SU-DHL-6 (cell line): ENCODE results near the gene NPHP4.

Source experiments
- H2AFZ ChIP-seq: fragments of 200-600 bp; sonication (generic); 2 replicates; pipeline ENCODE4 v1.6.1; 2014; ENCODE audit warnings: low read depth, mild to moderate bottlenecking, moderate library complexity, mixed read lengths, antibody characterized with exemption, low read length; ENCODE audit not compliant: severe bottlenecking
- H3F3A ChIP-seq: fragments of 200-600 bp; shearing (Covaris generic); 2 replicates; pipeline ENCODE4 v1.6.0; 2016; ENCODE audit warnings: antibody characterized with exemption, mild to moderate bottlenecking; ENCODE audit not compliant: insufficient read depth
- H3K27ac ChIP-seq: fragments of 200-600 bp; sonication (generic); 2 replicates; pipeline ENCODE4 v1.5.1; 2016; ENCODE audit warnings: low read depth, mild to moderate bottlenecking, low read length, moderate library complexity, mixed read lengths
- H3K27me3 ChIP-seq: fragments of 200-600 bp; sonication (generic), shearing (Covaris generic); 2 replicates; pipeline ENCODE4 v1.6.0; 2014; ENCODE audit warnings: mild to moderate bottlenecking, low read length
- H3K36me3 ChIP-seq: fragments of 200-600 bp; sonication (generic); 2 replicates; pipeline ENCODE4 v1.6.1; 2014; ENCODE audit warnings: mild to moderate bottlenecking, low read length, mixed read lengths
- H3K4me2 ChIP-seq: fragments of 300-600, 200-600 bp; shearing (Covaris generic), sonication (generic); 2 replicates; pipeline ENCODE4 v1.6.0; 2014; ENCODE audit warnings: low read length, low read depth, mild to moderate bottlenecking; ENCODE audit not compliant: poor library complexity, severe bottlenecking
- H3K4me3 ChIP-seq: fragments of 200-600 bp; sonication (generic); 2 replicates; pipeline ENCODE4 v1.5.1; 2014; ENCODE audit warnings: antibody characterized with exemption, low read length, mild to moderate bottlenecking, mixed read lengths; ENCODE audit not compliant: insufficient read depth, poor library complexity, severe bottlenecking
- H3K79me2 ChIP-seq: fragments of 200-600 bp; sonication (generic); 2 replicates; pipeline ENCODE4 v1.6.1; 2014; ENCODE audit warnings: mild to moderate bottlenecking, low read length, moderate library complexity; ENCODE audit not compliant: insufficient read depth
- H3K9ac ChIP-seq: fragments of 200-600 bp; sonication (generic); 2 replicates; pipeline ENCODE4 v1.7.0; 2014; ENCODE audit warnings: mild to moderate bottlenecking, low read length
- H3K9me2 ChIP-seq: fragments of 200-600 bp; sonication (generic); replicated peaks from 2 replicates; pipeline ENCODE4 v1.6.1; 2014; ENCODE audit warnings: low read length; ENCODE audit not compliant: insufficient read depth
- H3K9me3 ChIP-seq: fragments of 200-600 bp; sonication (generic); 2 replicates; pipeline ENCODE4 v1.6.1; 2014; ENCODE audit warnings: low read length, mixed read lengths; ENCODE audit not compliant: insufficient read depth
- H4K20me1 ChIP-seq: fragments of 200-600 bp; sonication (generic); 2 replicates; pipeline ENCODE4 v1.6.1; 2014; ENCODE audit warnings: low read depth, mild to moderate bottlenecking, antibody characterized with exemption, low read length, moderate library complexity, mixed read lengths
- CTCF ChIP-seq: fragments of 200-600 bp; sonication (generic); IDR thresholded peaks from one replicate; pipeline ENCODE4 v1.5.1; 2017; ENCODE audit warnings: antibody characterized with exemption, mild to moderate bottlenecking, low read length, moderate library complexity; ENCODE audit not compliant: insufficient read depth, poor library complexity, severe bottlenecking
- EZH2phosphoT487 ChIP-seq: fragments of 200-600 bp; sonication (generic), shearing (Covaris generic); conservative IDR thresholded peaks from 2 replicates; pipeline ENCODE4 v1.6.1; 2018; ENCODE audit warnings: mild to moderate bottlenecking, antibody characterized with exemption, low read length, moderate library complexity, mixed read lengths

Gene NPHP4

GRCh38 chr1:5921671-5922070 lies 70.6 kb downstream of the NPHP4 start:
- H4K20me1 ChIP-seq = no peaks in the 10 kb centered on the region
- H3K79me2 ChIP-seq = no peaks in the 10 kb centered on the region
- no peaks in the 10 kb centered on the region for H3F3A ChIP-seq
- H3K9ac ChIP-seq = no peak overlapping the region
- H3K9me3 ChIP-seq = no peaks in the 10 kb centered on the region
- no peaks in the 10 kb centered on the region for H3K9me2 ChIP-seq
- H3K27ac ChIP-seq = no peak overlapping the region
- no peak overlapping the region for H3K4me3 ChIP-seq
- no peak overlapping the region for H2AFZ ChIP-seq
- no peak overlapping the region for H3K4me2 ChIP-seq
- H3K27me3 ChIP-seq = no peaks in the 10 kb centered on the region
- H3K36me3 ChIP-seq = no peaks in the 10 kb centered on the region
- TF ChIP-seq CTCF (no peak), EZH2phosphoT487 (no peak)

- Histone ChIP-seq H3K27ac (no peak overlapping the region), H3K9me2 (no peaks in the 10 kb centered on the region)
These were observed 71.1 kb downstream of the NPHP4 start for GRCh38 chr1:5921129-5921528.

GRCh38 chr1:5920201-5920600 lies 72.0 kb downstream of the NPHP4 start:
- Histone ChIP-seq H4K20me1 (no peaks in the 10 kb centered on the region), H2AFZ (no peak overlapping the region), H3K9ac (no peak overlapping the region), H3K36me3 (no peaks in the 10 kb centered on the region), H3K27me3 (no peaks in the 10 kb centered on the region), H3K9me3 (no peaks in the 10 kb centered on the region), H3K4me2 (no peak overlapping the region), H3F3A (no peaks in the 10 kb centered on the region), H3K9me2 (no peaks in the 10 kb centered on the region), H3K79me2 (no peaks in the 10 kb centered on the region), H3K27ac (no peak overlapping the region), H3K4me3 (no peak overlapping the region)
- TF ChIP-seq CTCF (no peak), EZH2phosphoT487 (no peak)

More at GRCh38 chr1:5921129-5921528, 71.1 kb downstream of the NPHP4 start:
- no peak overlapping the region for H3K4me2 ChIP-seq
- no peaks in the 10 kb centered on the region for H3K79me2 ChIP-seq
- H3K9me3 ChIP-seq = no peaks in the 10 kb centered on the region
- no peaks in the 10 kb centered on the region for H3F3A ChIP-seq
- no peak overlapping the region for H2AFZ ChIP-seq
- H3K36me3 ChIP-seq = no peaks in the 10 kb centered on the region
- no peaks in the 10 kb centered on the region for H3K27me3 ChIP-seq
- no peak overlapping the region for H3K4me3 ChIP-seq
- no peaks in the 10 kb centered on the region for H4K20me1 ChIP-seq
- no peak for TF ChIP-seq CTCF
- no peak for TF ChIP-seq EZH2phosphoT487
- H3K9ac ChIP-seq = no peak overlapping the region

GRCh38 chr1:5918275-5918649 lies 74.0 kb downstream of the NPHP4 start:
- Histone ChIP-seq H2AFZ (no peak overlapping the region), H3K4me3 (no peak overlapping the region), H3K27me3 (no peaks in the 10 kb centered on the region), H3K9me2 (no peaks in the 10 kb centered on the region), H3K4me2 (no peak overlapping the region), H3K9ac (no peak overlapping the region), H3K9me3 (no peaks in the 10 kb centered on the region), H3F3A (no peaks in the 10 kb centered on the region), H3K27ac (no peak overlapping the region), H3K79me2 (no peaks in the 10 kb centered on the region), H4K20me1 (no peaks in the 10 kb centered on the region), H3K36me3 (no peaks in the 10 kb centered on the region)
- no peak for TF ChIP-seq CTCF
- TF ChIP-seq EZH2phosphoT487 = no peak
